WTC11 (cell line): ENCODE measurements around the gene ZNF367. TPM values are rescaled to one million over a fixed set of nuclear protein-coding genes. Genes with fewer than 3 reads are reported as not detected.
"Not testable (repeated sequence)": the region's sequence is repeated elsewhere in the genome, so short reads cannot be mapped to it uniquely, and the experiment has no call there.

ENCODE experiments used
- ATAC-seq: fragments of 200-7000 bp; cut with Tn5 transposase; 2 replicates; pipeline ENCODE4 v1.10.0; 2021; ENCODE audit warnings: mild to moderate bottlenecking, moderate library complexity
- CTCF ChIA-PET: fragments of 300-600 bp; sonication (Branson Sonifier 250); formaldehyde crosslinking; loops from one replicate; lab custom pipeline; 2021; ENCODE audit warnings: antibody characterized with exemption; lab: Charles Lee
- POLR2A ChIA-PET: fragments of 350-600 bp; sonication (Branson Sonifier 250); formaldehyde crosslinking; loops from one replicate; lab custom pipeline; 2021; ENCODE audit warnings: antibody characterized with exemption; lab: Charles Lee
- DNase-seq: peaks from one replicate; pipeline ENCODE4 v3.0.0; 2021; ENCODE audit warnings: low spot score
- H3K27ac Mint-ChIP-seq: 2 replicates; pipeline ENCODE4 v1.8.0; 2021; ENCODE audit warnings: mixed read lengths
- H3K27me3 Mint-ChIP-seq: 2 replicates; pipeline ENCODE4 v1.8.0; 2021; ENCODE audit warnings: low read depth, mild to moderate bottlenecking, moderate library complexity, mixed read lengths
- H3K36me3 Mint-ChIP-seq: 2 replicates; pipeline ENCODE4 v1.8.0; 2021; ENCODE audit warnings: mixed read lengths
- H3K4me1 Mint-ChIP-seq: 2 replicates; pipeline ENCODE4 v1.8.0; 2022; ENCODE audit warnings: mixed read lengths
- H3K4me3 Mint-ChIP-seq: 2 replicates; pipeline ENCODE4 v1.8.0; 2021; ENCODE audit warnings: mild to moderate bottlenecking, moderate library complexity, mixed read lengths
- H3K9me3 Mint-ChIP-seq: 2 replicates; pipeline ENCODE4 v1.8.0; 2021; ENCODE audit warnings: mixed read lengths
- HMGA2 ChIP-seq: fragments of 250-450 bp; sonication (Bioruptor Pico); IDR thresholded peaks from 2 replicates; pipeline ENCODE4 v1.4.0; 2021; ENCODE audit warnings: mild to moderate bottlenecking, moderate library complexity
- MYBL2 ChIP-seq: sonication (generic); formaldehyde crosslinking; IDR thresholded peaks from 2 replicates; pipeline ENCODE4 v1.8.1; 2023; ENCODE audit warnings: mild to moderate bottlenecking, moderate library complexity, missing genetic modification reagents
- NFYB ChIP-seq: sonication (generic); formaldehyde crosslinking; conservative IDR thresholded peaks from 2 replicates; pipeline ENCODE4 v1.8.0; 2022; ENCODE audit warnings: low read depth, missing genetic modification reagents
- PREB ChIP-seq: sonication (generic); formaldehyde crosslinking; IDR thresholded peaks from 2 replicates; pipeline ENCODE4 v1.8.1; 2022; ENCODE audit warnings: mild to moderate bottlenecking, missing genetic modification reagents, moderate library complexity, borderline replicate concordance
- PRRX2 ChIP-seq: fragments of 250-450 bp; sonication (Bioruptor Pico); IDR thresholded peaks from 2 replicates; pipeline ENCODE4 v1.8.0; 2021; ENCODE audit warnings: mild to moderate bottlenecking
- RELA ChIP-seq: sonication (generic); formaldehyde crosslinking; IDR thresholded peaks from 2 replicates; pipeline ENCODE4 v1.8.1; 2022; ENCODE audit warnings: missing genetic modification reagents, mild to moderate bottlenecking, borderline replicate concordance
- SMAD3 ChIP-seq: sonication (generic); formaldehyde crosslinking; IDR thresholded peaks from 2 replicates; pipeline ENCODE4 v1.8.0; 2022; ENCODE audit warnings: missing genetic modification reagents, mild to moderate bottlenecking, borderline replicate concordance
- ZNF138 ChIP-seq: sonication (generic); formaldehyde crosslinking; conservative IDR thresholded peaks from 2 replicates; pipeline ENCODE4 v1.8.1; 2022; ENCODE audit warnings: mild to moderate bottlenecking, moderate library complexity, missing genetic modification reagents
- ZNF219 ChIP-seq: sonication (generic); formaldehyde crosslinking; IDR thresholded peaks from 2 replicates; pipeline ENCODE4 v1.8.0; 2023; ENCODE audit warnings: missing genetic modification reagents, mild to moderate bottlenecking, borderline replicate concordance
- ZNF416 ChIP-seq: fragments of 250-450 bp; sonication (Bioruptor Pico); IDR thresholded peaks from 2 replicates; pipeline ENCODE4 v1.9.0; 2021; ENCODE audit warnings: mild to moderate bottlenecking, inconsistent platforms
- total RNA-seq: library from RNA; stranded (reverse); gene quantifications from 3 replicates; pipeline ENCODE4 v1.2.3, GENCODE V29; 2021
- TF ChIP-seq, protein P1 (sequence below): sonication (generic); formaldehyde crosslinking; IDR thresholded peaks from 2 replicates; pipeline ENCODE4 v1.8.1; 2023; ENCODE audit warnings: mild to moderate bottlenecking, missing genetic modification reagents
- TF ChIP-seq, protein P2 (sequence below): sonication (generic); formaldehyde crosslinking; IDR thresholded peaks from 2 replicates; pipeline ENCODE4 v1.8.1; 2022; ENCODE audit warnings: low read depth, mild to moderate bottlenecking, moderate library complexity, missing genetic modification reagents, borderline replicate concordance
- TF ChIP-seq, protein P3 (sequence below): sonication (generic); formaldehyde crosslinking; IDR thresholded peaks from 2 replicates; pipeline ENCODE4 v1.8.1; 2023; ENCODE audit warnings: mild to moderate bottlenecking, missing genetic modification reagents, borderline replicate concordance
- TF ChIP-seq, protein P4 (sequence below): sonication (generic); formaldehyde crosslinking; IDR thresholded peaks from 2 replicates; pipeline ENCODE4 v1.8.1; 2023; ENCODE audit warnings: mild to moderate bottlenecking, missing genetic modification reagents, moderate library complexity

The ZNF367 gene
- total RNA-seq, 1 experiment from 2014 or later, result 7.4 TPM

- no peak overlapping the region for H3K4me3 Mint-ChIP-seq
- H3K27ac Mint-ChIP-seq, result no peak overlapping the region
- no peaks in the 10 kb centered on the region for H3K27me3 Mint-ChIP-seq
- H3K36me3 Mint-ChIP-seq, result peaks cover 16% of the 10 kb centered on the region
- no peaks in the 10 kb centered on the region for H3K4me1 Mint-ChIP-seq
- no peak for ATAC-seq
- ChIA-PET CTCF (interaction anchor here (0.6 kb wide), 1 partner anchor 41 kb away, joined by 3 read pairs; no protein-coding TSS in a partner anchor), POLR2A (interaction anchor here (0.6 kb wide), 1 partner anchor 1312 kb away, joined by 3 read pairs; no protein-coding TSS in a partner anchor)
- DNase-seq, result no peak
- H3K9me3 Mint-ChIP-seq, result no peaks in the 10 kb centered on the region
- no peak for TF ChIP-seq RELA (CRISPR knock-in tag)
- TF ChIP-seq, protein P1, sequence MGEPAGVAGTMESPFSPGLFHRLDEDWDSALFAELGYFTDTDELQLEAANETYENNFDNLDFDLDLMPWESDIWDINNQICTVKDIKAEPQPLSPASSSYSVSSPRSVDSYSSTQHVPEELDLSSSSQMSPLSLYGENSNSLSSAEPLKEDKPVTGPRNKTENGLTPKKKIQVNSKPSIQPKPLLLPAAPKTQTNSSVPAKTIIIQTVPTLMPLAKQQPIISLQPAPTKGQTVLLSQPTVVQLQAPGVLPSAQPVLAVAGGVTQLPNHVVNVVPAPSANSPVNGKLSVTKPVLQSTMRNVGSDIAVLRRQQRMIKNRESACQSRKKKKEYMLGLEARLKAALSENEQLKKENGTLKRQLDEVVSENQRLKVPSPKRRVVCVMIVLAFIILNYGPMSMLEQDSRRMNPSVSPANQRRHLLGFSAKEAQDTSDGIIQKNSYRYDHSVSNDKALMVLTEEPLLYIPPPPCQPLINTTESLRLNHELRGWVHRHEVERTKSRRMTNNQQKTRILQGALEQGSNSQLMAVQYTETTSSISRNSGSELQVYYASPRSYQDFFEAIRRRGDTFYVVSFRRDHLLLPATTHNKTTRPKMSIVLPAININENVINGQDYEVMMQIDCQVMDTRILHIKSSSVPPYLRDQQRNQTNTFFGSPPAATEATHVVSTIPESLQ (CRISPR knock-in tag), result no peak
These were observed 54.8 kb downstream of the ZNF367 start for GRCh38 chr9:96363175-96363967.

GRCh38 chr9:96362119-96362518 is 56.1 kb downstream of the ZNF367 start:
- H3K4me1 Mint-ChIP-seq, DNase-seq, H3K4me3 Mint-ChIP-seq, H3K27me3 Mint-ChIP-seq, H3K27ac Mint-ChIP-seq, ATAC-seq, H3K9me3 Mint-ChIP-seq: not testable (repeated sequence)
- H3K36me3 Mint-ChIP-seq, result peaks cover 16% of the 10 kb centered on the region
- ChIA-PET POLR2A (interaction anchor here (0.6 to 0.8 kb wide), 2 partner anchors 10 to 1018 kb away, joined by 3 to 12 read pairs; no protein-coding TSS in a partner anchor), CTCF (interaction anchor here (0.5 kb wide), 1 partner anchor 18 kb away, joined by 3 read pairs; no protein-coding TSS in a partner anchor)

- CTCF ChIA-PET, result no interaction called here
- DNase-seq (no peak), ATAC-seq (no peak)
- no peak overlapping the region for H3K4me3 Mint-ChIP-seq
- no peak overlapping the region for H3K27ac Mint-ChIP-seq
- H3K36me3 Mint-ChIP-seq, result peaks cover 16% of the 10 kb centered on the region
- H3K9me3 Mint-ChIP-seq, result no peaks in the 10 kb centered on the region
- POLR2A ChIA-PET, result interaction anchor here (0.6 kb wide), 2 partner anchors 9 to 1018 kb away, joined by 3 read pairs; no protein-coding TSS in a partner anchor
- no peaks in the 10 kb centered on the region for H3K4me1 Mint-ChIP-seq
- H3K27me3 Mint-ChIP-seq, result no peaks in the 10 kb centered on the region
- no peak for TF ChIP-seq ZNF138
- TF ChIP-seq MYBL2 (CRISPR knock-in tag), result no peak
- TF ChIP-seq, protein P2, sequence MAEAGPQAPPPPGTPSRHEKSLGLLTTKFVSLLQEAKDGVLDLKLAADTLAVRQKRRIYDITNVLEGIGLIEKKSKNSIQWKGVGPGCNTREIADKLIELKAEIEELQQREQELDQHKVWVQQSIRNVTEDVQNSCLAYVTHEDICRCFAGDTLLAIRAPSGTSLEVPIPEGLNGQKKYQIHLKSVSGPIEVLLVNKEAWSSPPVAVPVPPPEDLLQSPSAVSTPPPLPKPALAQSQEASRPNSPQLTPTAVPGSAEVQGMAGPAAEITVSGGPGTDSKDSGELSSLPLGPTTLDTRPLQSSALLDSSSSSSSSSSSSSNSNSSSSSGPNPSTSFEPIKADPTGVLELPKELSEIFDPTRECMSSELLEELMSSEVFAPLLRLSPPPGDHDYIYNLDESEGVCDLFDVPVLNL (CRISPR knock-in tag), result no peak
- TF ChIP-seq NFYB, result no peak
- TF ChIP-seq, protein P3, sequence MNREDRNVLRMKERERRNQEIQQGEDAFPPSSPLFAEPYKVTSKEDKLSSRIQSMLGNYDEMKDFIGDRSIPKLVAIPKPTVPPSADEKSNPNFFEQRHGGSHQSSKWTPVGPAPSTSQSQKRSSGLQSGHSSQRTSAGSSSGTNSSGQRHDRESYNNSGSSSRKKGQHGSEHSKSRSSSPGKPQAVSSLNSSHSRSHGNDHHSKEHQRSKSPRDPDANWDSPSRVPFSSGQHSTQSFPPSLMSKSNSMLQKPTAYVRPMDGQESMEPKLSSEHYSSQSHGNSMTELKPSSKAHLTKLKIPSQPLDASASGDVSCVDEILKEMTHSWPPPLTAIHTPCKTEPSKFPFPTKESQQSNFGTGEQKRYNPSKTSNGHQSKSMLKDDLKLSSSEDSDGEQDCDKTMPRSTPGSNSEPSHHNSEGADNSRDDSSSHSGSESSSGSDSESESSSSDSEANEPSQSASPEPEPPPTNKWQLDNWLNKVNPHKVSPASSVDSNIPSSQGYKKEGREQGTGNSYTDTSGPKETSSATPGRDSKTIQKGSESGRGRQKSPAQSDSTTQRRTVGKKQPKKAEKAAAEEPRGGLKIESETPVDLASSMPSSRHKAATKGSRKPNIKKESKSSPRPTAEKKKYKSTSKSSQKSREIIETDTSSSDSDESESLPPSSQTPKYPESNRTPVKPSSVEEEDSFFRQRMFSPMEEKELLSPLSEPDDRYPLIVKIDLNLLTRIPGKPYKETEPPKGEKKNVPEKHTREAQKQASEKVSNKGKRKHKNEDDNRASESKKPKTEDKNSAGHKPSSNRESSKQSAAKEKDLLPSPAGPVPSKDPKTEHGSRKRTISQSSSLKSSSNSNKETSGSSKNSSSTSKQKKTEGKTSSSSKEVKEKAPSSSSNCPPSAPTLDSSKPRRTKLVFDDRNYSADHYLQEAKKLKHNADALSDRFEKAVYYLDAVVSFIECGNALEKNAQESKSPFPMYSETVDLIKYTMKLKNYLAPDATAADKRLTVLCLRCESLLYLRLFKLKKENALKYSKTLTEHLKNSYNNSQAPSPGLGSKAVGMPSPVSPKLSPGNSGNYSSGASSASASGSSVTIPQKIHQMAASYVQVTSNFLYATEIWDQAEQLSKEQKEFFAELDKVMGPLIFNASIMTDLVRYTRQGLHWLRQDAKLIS, result no peak
- TF ChIP-seq ZNF219 (CRISPR knock-in tag), result no peak
- TF ChIP-seq SMAD3 (CRISPR knock-in tag), result no peak
- no peak for TF ChIP-seq PREB
- TF ChIP-seq, protein P4, sequence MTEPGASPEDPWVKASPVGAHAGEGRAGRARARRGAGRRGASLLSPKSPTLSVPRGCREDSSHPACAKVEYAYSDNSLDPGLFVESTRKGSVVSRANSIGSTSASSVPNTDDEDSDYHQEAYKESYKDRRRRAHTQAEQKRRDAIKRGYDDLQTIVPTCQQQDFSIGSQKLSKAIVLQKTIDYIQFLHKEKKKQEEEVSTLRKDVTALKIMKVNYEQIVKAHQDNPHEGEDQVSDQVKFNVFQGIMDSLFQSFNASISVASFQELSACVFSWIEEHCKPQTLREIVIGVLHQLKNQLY, result no peak
- no peak for TF ChIP-seq PRRX2 (CRISPR knock-in tag)
- no peak for TF ChIP-seq ZNF416
- TF ChIP-seq HMGA2 (CRISPR knock-in tag), result no peak
These were observed 56.5 kb downstream of the ZNF367 start for GRCh38 chr9:96361668-96362067.
